ENCODE measurements around the gene AOPEP. TPM values are rescaled to one million over a fixed set of nuclear protein-coding genes. Genes with fewer than 3 reads are reported as not detected.

The AOPEP gene
- polyA plus RNA-seq, 1 donor = 44.3 TPM

- no peaks in the 10 kb centered on the region for H3K9me3 ChIP-seq (ENCODE audit: control insufficient read depth, low read depth, low read length)
- no peak for DNase-seq
- no peaks in the 10 kb centered on the region for H3K27me3 ChIP-seq (ENCODE audit: control insufficient read depth, insufficient read depth, low read length)
- H3K4me1 ChIP-seq (ENCODE audit: control insufficient read depth, insufficient read depth, low read length) = peaks cover 3% of the 10 kb centered on the region
- peaks cover 4% of the 10 kb centered on the region for H3K36me3 ChIP-seq (ENCODE audit: control insufficient read depth, insufficient read depth, low read length)
- H3K27ac ChIP-seq (ENCODE audit: low read length) = peak overlapping the region; percentile 32
- no CpG with 5 or more reads among the region's 5 CpGs for WGBS (ENCODE audit: insufficient coverage, low lambda C conversion rate)
- H3K4me3 ChIP-seq (ENCODE audit: low read length) = no peak overlapping the region
Measured at GRCh38 chr9:94922691-94923107, 196.2 kb downstream of the AOPEP start.

- H3K27ac ChIP-seq (ENCODE audit: low read length) = peak overlapping the region; percentile 48
- peaks cover 4% of the 10 kb centered on the region for H3K36me3 ChIP-seq (ENCODE audit: control insufficient read depth, insufficient read depth, low read length)
- H3K9me3 ChIP-seq (ENCODE audit: control insufficient read depth, low read depth, low read length) = no peaks in the 10 kb centered on the region
- no peaks in the 10 kb centered on the region for H3K27me3 ChIP-seq (ENCODE audit: control insufficient read depth, insufficient read depth, low read length)
- no peak for DNase-seq
- H3K4me3 ChIP-seq (ENCODE audit: low read length) = no peak overlapping the region
- H3K4me1 ChIP-seq (ENCODE audit: control insufficient read depth, insufficient read depth, low read length) = peaks cover 3% of the 10 kb centered on the region
- no CpG with 5 or more reads among the region's 11 CpGs for WGBS (ENCODE audit: insufficient coverage, low lambda C conversion rate)
Measured at GRCh38 chr9:94923326-94924089, 197.0 kb downstream of the AOPEP start.

- Histone ChIP-seq H3K4me1 (ENCODE audit: control insufficient read depth, insufficient read depth, low read length) (no peaks in the 10 kb centered on the region), H3K4me3 (ENCODE audit: low read length) (no peak overlapping the region), H3K36me3 (ENCODE audit: control insufficient read depth, insufficient read depth, low read length) (peaks cover 4% of the 10 kb centered on the region), H3K27ac (ENCODE audit: low read length) (no peak overlapping the region), H3K27me3 (ENCODE audit: control insufficient read depth, insufficient read depth, low read length) (no peaks in the 10 kb centered on the region), H3K9me3 (ENCODE audit: control insufficient read depth, low read depth, low read length) (no peaks in the 10 kb centered on the region)
- no peak for DNase-seq
- WGBS (ENCODE audit: insufficient coverage, low lambda C conversion rate) = 80% methylated on average over 1 of the region's 10 CpGs
Measured at GRCh38 chr9:94925751-94926430, 199.4 kb downstream of the AOPEP start.

- no peak overlapping the region for H3K27ac ChIP-seq (ENCODE audit: low read length)
Measured at GRCh38 chr9:94926431-94926800, 199.9 kb downstream of the AOPEP start.

GRCh38 chr9:94927048-94927761, 200.7 kb downstream of the AOPEP start:
- H3K27ac ChIP-seq (ENCODE audit: low read length) = no peak overlapping the region
- no peak overlapping the region for H3K4me3 ChIP-seq (ENCODE audit: low read length)
- no peak for DNase-seq
- no peaks in the 10 kb centered on the region for H3K4me1 ChIP-seq (ENCODE audit: control insufficient read depth, insufficient read depth, low read length)
- H3K9me3 ChIP-seq (ENCODE audit: control insufficient read depth, low read depth, low read length) = no peaks in the 10 kb centered on the region
- H3K36me3 ChIP-seq (ENCODE audit: control insufficient read depth, insufficient read depth, low read length) = peaks cover 4% of the 10 kb centered on the region
- 100% methylated on average over 1 of the region's 12 CpGs for WGBS (ENCODE audit: insufficient coverage, low lambda C conversion rate)
- H3K27me3 ChIP-seq (ENCODE audit: control insufficient read depth, insufficient read depth, low read length) = no peaks in the 10 kb centered on the region

More at GRCh38 chr9:94926431-94926800, 199.9 kb downstream of the AOPEP start:
- no CpG with 5 or more reads among the region's 7 CpGs for WGBS (ENCODE audit: insufficient coverage, low lambda C conversion rate)
- H3K4me3 ChIP-seq (ENCODE audit: low read length) = no peak overlapping the region
- H3K36me3 ChIP-seq (ENCODE audit: control insufficient read depth, insufficient read depth, low read length) = peaks cover 4% of the 10 kb centered on the region
- DNase-seq = no peak
- H3K4me1 ChIP-seq (ENCODE audit: control insufficient read depth, insufficient read depth, low read length) = no peaks in the 10 kb centered on the region
- no peaks in the 10 kb centered on the region for H3K9me3 ChIP-seq (ENCODE audit: control insufficient read depth, low read depth, low read length)
- H3K27me3 ChIP-seq (ENCODE audit: control insufficient read depth, insufficient read depth, low read length) = no peaks in the 10 kb centered on the region

GRCh38 chr9:94927762-94928670, 201.5 kb downstream of the AOPEP start:
- H3K27ac ChIP-seq (ENCODE audit: low read length) = no peak overlapping the region
- no CpG with 5 or more reads among the region's 21 CpGs for WGBS (ENCODE audit: insufficient coverage, low lambda C conversion rate)

GRCh38 chr9:94928691-94929368, 202.3 kb downstream of the AOPEP start:
- 88% methylated on average over 4 of the region's 13 CpGs for WGBS (ENCODE audit: insufficient coverage, low lambda C conversion rate)
- no peaks in the 10 kb centered on the region for H3K4me1 ChIP-seq (ENCODE audit: control insufficient read depth, insufficient read depth, low read length)
- H3K4me3 ChIP-seq (ENCODE audit: low read length) = no peak overlapping the region
- H3K27ac ChIP-seq (ENCODE audit: low read length) = no peak overlapping the region
- no peaks in the 10 kb centered on the region for H3K9me3 ChIP-seq (ENCODE audit: control insufficient read depth, low read depth, low read length)
- peaks cover 4% of the 10 kb centered on the region for H3K36me3 ChIP-seq (ENCODE audit: control insufficient read depth, insufficient read depth, low read length)
- H3K27me3 ChIP-seq (ENCODE audit: control insufficient read depth, insufficient read depth, low read length) = no peaks in the 10 kb centered on the region
- DNase-seq = no peak

More at GRCh38 chr9:94927762-94928670, 201.5 kb downstream of the AOPEP start:
- DNase-seq = no peak
- H3K4me3 ChIP-seq (ENCODE audit: low read length) = no peak overlapping the region
- H3K27me3 ChIP-seq (ENCODE audit: control insufficient read depth, insufficient read depth, low read length) = no peaks in the 10 kb centered on the region
- no peaks in the 10 kb centered on the region for H3K4me1 ChIP-seq (ENCODE audit: control insufficient read depth, insufficient read depth, low read length)
- H3K9me3 ChIP-seq (ENCODE audit: control insufficient read depth, low read depth, low read length) = no peaks in the 10 kb centered on the region
- peaks cover 4% of the 10 kb centered on the region for H3K36me3 ChIP-seq (ENCODE audit: control insufficient read depth, insufficient read depth, low read length)

GRCh38 chr9:94929369-94929756, 202.9 kb downstream of the AOPEP start:
- Histone ChIP-seq H3K4me3 (ENCODE audit: low read length) (no peak overlapping the region), H3K9me3 (ENCODE audit: control insufficient read depth, low read depth, low read length) (no peaks in the 10 kb centered on the region), H3K4me1 (ENCODE audit: control insufficient read depth, insufficient read depth, low read length) (no peaks in the 10 kb centered on the region), H3K36me3 (ENCODE audit: control insufficient read depth, insufficient read depth, low read length) (peaks cover 4% of the 10 kb centered on the region), H3K27me3 (ENCODE audit: control insufficient read depth, insufficient read depth, low read length) (no peaks in the 10 kb centered on the region), H3K27ac (ENCODE audit: low read length) (no peak overlapping the region)
- WGBS (ENCODE audit: insufficient coverage, low lambda C conversion rate) = no CpG with 5 or more reads among the region's 9 CpGs
- no peak for DNase-seq

- WGBS (ENCODE audit: insufficient coverage, low lambda C conversion rate) = 73% methylated on average over 2 of the region's 3 CpGs
- no peaks in the 10 kb centered on the region for H3K27me3 ChIP-seq (ENCODE audit: control insufficient read depth, insufficient read depth, low read length)
- no peaks in the 10 kb centered on the region for H3K4me1 ChIP-seq (ENCODE audit: control insufficient read depth, insufficient read depth, low read length)
- H3K9me3 ChIP-seq (ENCODE audit: control insufficient read depth, low read depth, low read length) = no peaks in the 10 kb centered on the region
- peaks cover 4% of the 10 kb centered on the region for H3K36me3 ChIP-seq (ENCODE audit: control insufficient read depth, insufficient read depth, low read length)
- no peak for DNase-seq
- H3K4me3 ChIP-seq (ENCODE audit: low read length) = no peak overlapping the region
- no peak overlapping the region for H3K27ac ChIP-seq (ENCODE audit: low read length)
Measured at GRCh38 chr9:94931036-94931633, 204.6 kb downstream of the AOPEP start.

Data from large intestine (tissue), 3 donors.